Naive thymus-derived CD4-positive, alpha-beta T cell (primary cell): Measurements from ENCODE around the gene CALML6. TPM values are rescaled to one million over a fixed set of nuclear protein-coding genes. Genes with fewer than 3 reads are reported as not detected.

Experiments used
- ATAC-seq: fragments of 150-1000 bp; cut with Tn5 transposase; 2 replicates; pipeline ENCODE4 v1.10.0; 2021; ENCODE audit warnings: mild to moderate bottlenecking, moderate library complexity
- CTCF ChIA-PET: fragments of 350-600 bp; sonication (Branson Sonifier 250); formaldehyde crosslinking; loops from one replicate; lab custom pipeline; 2021; ENCODE audit warnings: antibody characterized with exemption; lab: Charles Lee
- POLR2A ChIA-PET: fragments of 350-600 bp; sonication (Branson Sonifier 250); formaldehyde crosslinking; loops from one replicate; lab custom pipeline; 2021; ENCODE audit warnings: antibody characterized with exemption, inconsistent platforms; lab: Charles Lee
- DNase-seq, 9 donors: peaks; one replicate each; pipeline versions ENCODE4 v3.0.0 to v3.0.0-alpha.2; 2020 to 2022; ENCODE audit warnings: mixed read lengths in 1 of 9
- H3K27ac ChIP-seq: one replicate; pipeline ENCODE4 v1.7.0; 2013; ENCODE audit warnings: mild to moderate bottlenecking, low read depth, low read length, moderate library complexity
- H3K27me3 ChIP-seq, 2 donors: one replicate each; pipeline ENCODE4 v1.7.0; 2013; ENCODE audit warnings: low read length in 2 of 2, mild to moderate bottlenecking in 2 of 2, moderate library complexity in 2 of 2; ENCODE audit not compliant: control insufficient read depth in 2 of 2, insufficient read depth in 2 of 2
- H3K36me3 ChIP-seq, 3 experiments: 1 replicate in 2 of 3; 2 replicates in 1 of 3; pipeline ENCODE4 v1.7.0; 2013; ENCODE audit warnings: low read length in 3 of 3, mild to moderate bottlenecking in 3 of 3, moderate library complexity in 1 of 3; ENCODE audit not compliant: insufficient read depth in 3 of 3, control insufficient read depth in 2 of 3
- H3K4me1 ChIP-seq, 2 donors: one replicate each; pipeline ENCODE4 v1.7.0; 2013; ENCODE audit warnings: low read length in 2 of 2, mild to moderate bottlenecking in 2 of 2, moderate library complexity in 1 of 2; ENCODE audit not compliant: control insufficient read depth in 2 of 2, insufficient read depth in 2 of 2
- H3K4me3 ChIP-seq: 2 replicates; pipeline ENCODE4 v1.7.0; 2013; ENCODE audit warnings: mild to moderate bottlenecking, low read length
- H3K9me3 ChIP-seq, 3 experiments: 1 replicate in 2 of 3; 2 replicates in 1 of 3; pipeline ENCODE4 v1.7.0; 2013; ENCODE audit warnings: low read length in 3 of 3; ENCODE audit not compliant: control insufficient read depth in 2 of 3
- H3K27ac Mint-ChIP-seq, 9 donors: one replicate each; pipeline ENCODE4 v1.8.0; 2020 to 2022; ENCODE audit warnings: mixed read lengths in 9 of 9, mild to moderate bottlenecking in 8 of 9, moderate library complexity in 5 of 9, inconsistent platforms in 2 of 9
- H3K27me3 Mint-ChIP-seq, 5 donors: one replicate each; pipeline ENCODE4 v1.8.0; 2021 to 2022; ENCODE audit warnings: mixed read lengths in 5 of 5, mild to moderate bottlenecking in 1 of 5
- H3K36me3 Mint-ChIP-seq, 5 donors: one replicate each; pipeline ENCODE4 v1.8.0; 2020 to 2022; ENCODE audit warnings: mixed read lengths in 5 of 5, mild to moderate bottlenecking in 3 of 5, inconsistent platforms in 1 of 5
- H3K4me1 Mint-ChIP-seq, 7 donors: one replicate each; pipeline ENCODE4 v1.8.0; 2020 to 2022; ENCODE audit warnings: mixed read lengths in 7 of 7, mild to moderate bottlenecking in 3 of 7, inconsistent platforms in 1 of 7
- H3K4me3 Mint-ChIP-seq, 10 donors: one replicate each; pipeline ENCODE4 v1.8.0; 2020 to 2022; ENCODE audit warnings: mild to moderate bottlenecking in 10 of 10, mixed read lengths in 10 of 10, moderate library complexity in 6 of 10, inconsistent platforms in 2 of 10
- H3K9me3 Mint-ChIP-seq, 11 donors: one replicate each; pipeline ENCODE4 v1.8.0; 2020 to 2022; ENCODE audit warnings: mixed read lengths in 11 of 11, mild to moderate bottlenecking in 4 of 11, inconsistent platforms in 1 of 11, moderate library complexity in 1 of 11
- intact Hi-C, 2 donors: fragments of 100-400 bp; cut with micrococcal nuclease; formaldehyde crosslinking; loops; one replicate each; pipeline ENCODE4 v1.15.1; 2023
- polyA plus RNA-seq, 2 donors: library from polyadenylated mRNA; unstranded; fragments of 300-500 nt; fragmentation: Illumina TruSeq; gene quantifications; one replicate each; pipeline ENCODE4 v1.2.3, GENCODE V29; 2021
- total RNA-seq, 6 experiments: library from RNA in 5 of 6; stranded (reverse) in 5 of 6; gene quantifications; 1 replicate in 5 of 6; 2 replicates in 1 of 6; pipeline ENCODE4 v1.2.3 and lab custom pipeline; 2021 to 2026

The CALML6 gene
- total and polyA plus RNA-seq, 7 experiments from 2014 or later, result 0.94 to 2.5 (median 1.4) TPM; not detected in 3

DNA sequence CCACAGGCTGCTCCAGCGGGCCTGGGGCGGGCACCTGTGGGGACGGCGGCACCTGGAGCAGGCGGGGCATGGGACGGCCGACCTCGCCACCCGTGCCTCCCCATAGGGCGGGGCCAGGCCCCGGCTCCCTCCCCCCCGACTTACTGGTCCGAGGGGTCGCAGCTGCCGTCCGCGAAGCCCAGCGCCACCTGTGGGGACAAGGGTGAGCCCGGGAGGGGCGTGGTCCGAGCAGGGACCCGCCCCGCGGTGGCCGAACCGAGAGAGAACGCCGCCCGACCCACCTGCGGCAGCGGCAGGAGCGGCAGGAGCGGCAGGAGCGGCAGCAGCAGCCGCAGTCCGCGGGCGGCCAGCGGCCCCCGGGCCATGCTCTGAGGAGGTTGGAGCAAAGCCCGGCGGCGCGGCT, 3.8 kb downstream of the CALML6 start, which contains the start of gene TMEM52:
TSS of gene TMEM52 (minus strand) at position 379 of the 403 bp plus-strand sequence. CDS start at position 365, 14 bp downstream.
- Histone ChIP-seq H3K27ac (peak within 1 kb of the TSS; percentile 58), H3K4me1 (peaks cover 7 to 16% of the 10 kb centered on the region in 2 donors), H3K27me3 (no peaks in the 10 kb centered on the region), H3K36me3 (no peaks in the 10 kb centered on the region), H3K4me3 (peak within 1 kb of the TSS; percentile 61), H3K9me3 (no peaks in the 10 kb centered on the region)
- no peak for DNase-seq
- H3K4me1 Mint-ChIP-seq, result peaks cover 0 to 7% (median 0%) of the 10 kb centered on the region in 7 donors
- ChIA-PET CTCF (no interaction called here), POLR2A (no interaction called here)
- peak within 1 kb of the TSS; percentile 52 to 79 (median 68) for H3K4me3 Mint-ChIP-seq
- no peaks in the 10 kb centered on the region for H3K9me3 Mint-ChIP-seq
- no peaks in the 10 kb centered on the region for H3K36me3 Mint-ChIP-seq
- ATAC-seq, result peak; percentile 6
- H3K27me3 Mint-ChIP-seq, result peaks cover 0 to 4% (median 0%) of the 10 kb centered on the region in 5 donors
- intact Hi-C loops, result loop anchor here (1.0 to 10.0 kb wide), 10 partner anchors 10 to 803 kb away; partner anchors contain the start of genes GNB1 (in 2 of the 2), C1orf159 (in 1 of the 2), PANK4 (in 1 of the 2) and PRKCZ (in 1 of the 2)
- H3K27ac Mint-ChIP-seq, result peak within 1 kb of the TSS in 8 of 9 donors; percentile 51 to 89 (median 82)

DNA sequence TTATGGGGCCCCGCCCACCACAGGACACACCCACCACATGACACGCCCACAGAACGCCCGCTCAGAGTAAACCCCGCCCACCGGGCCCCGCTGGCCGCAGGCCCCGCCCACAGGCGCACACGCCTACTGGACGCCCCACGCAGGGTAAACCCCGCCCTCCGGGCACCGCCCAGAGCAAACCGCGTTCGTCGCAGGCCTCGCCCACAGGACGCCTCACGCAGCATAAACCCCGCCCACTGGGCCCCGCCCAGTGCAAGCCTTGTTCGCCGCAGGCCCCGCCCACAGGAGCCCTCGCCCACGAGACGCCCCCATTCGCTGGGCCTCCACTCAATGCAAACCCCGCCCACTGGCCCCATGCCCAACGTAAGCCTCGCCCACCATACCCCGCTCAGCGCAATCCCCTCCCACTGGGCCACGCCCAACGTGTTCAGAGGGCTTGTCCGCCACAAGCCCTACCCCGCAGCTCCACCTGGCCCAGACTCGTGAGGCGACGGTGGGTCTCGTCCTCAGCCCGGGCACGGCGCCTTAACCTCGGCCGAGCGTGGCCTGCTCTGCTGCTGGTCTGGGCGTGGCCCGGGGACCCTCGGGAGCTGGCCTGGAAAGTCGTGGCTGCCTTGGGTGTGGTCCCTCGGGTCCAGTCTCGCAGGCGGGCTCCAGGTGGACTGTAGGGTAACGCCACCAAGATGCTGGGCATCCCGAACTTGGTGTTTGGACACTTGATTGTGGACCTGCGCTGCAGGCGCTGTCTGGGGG, 4.4 kb downstream of the CALML6 start:
- ChIA-PET POLR2A (interaction anchor here (1.1 kb wide), 1 partner anchor 11 kb away, joined by 3 read pairs; no protein-coding TSS in a partner anchor), CTCF (no interaction called here)
- DNase-seq (peak; percentile 99 to 100 (median 100)), ATAC-seq (peak; percentile 95)
- Mint-ChIP-seq H3K9me3 (no peaks in the 10 kb centered on the region), H3K27me3 (peaks cover 0 to 4% (median 0%) of the 10 kb centered on the region in 5 donors), H3K27ac (peak overlapping the region in 8 of 9 donors; percentile 51 to 89 (median 82)), H3K4me1 (peaks cover 0 to 7% (median 0%) of the 10 kb centered on the region in 7 donors), H3K4me3 (peak overlapping the region; percentile 52 to 79 (median 68)), H3K36me3 (no peaks in the 10 kb centered on the region)
- H3K4me3 ChIP-seq, result peak overlapping the region; percentile 61
- H3K9me3 ChIP-seq, result no peaks in the 10 kb centered on the region
- H3K27ac ChIP-seq, result peak overlapping the region; percentile 58
- intact Hi-C loops, result loop anchor here (1.0 to 10.0 kb wide), 10 partner anchors 10 to 803 kb away; partner anchors contain the start of genes GNB1 (in 2 of the 2), C1orf159 (in 1 of the 2), PANK4 (in 1 of the 2) and PRKCZ (in 1 of the 2)
- peaks cover 7 to 16% of the 10 kb centered on the region in 2 donors for H3K4me1 ChIP-seq
- H3K27me3 ChIP-seq, result no peaks in the 10 kb centered on the region
- no peaks in the 10 kb centered on the region for H3K36me3 ChIP-seq

DNA sequence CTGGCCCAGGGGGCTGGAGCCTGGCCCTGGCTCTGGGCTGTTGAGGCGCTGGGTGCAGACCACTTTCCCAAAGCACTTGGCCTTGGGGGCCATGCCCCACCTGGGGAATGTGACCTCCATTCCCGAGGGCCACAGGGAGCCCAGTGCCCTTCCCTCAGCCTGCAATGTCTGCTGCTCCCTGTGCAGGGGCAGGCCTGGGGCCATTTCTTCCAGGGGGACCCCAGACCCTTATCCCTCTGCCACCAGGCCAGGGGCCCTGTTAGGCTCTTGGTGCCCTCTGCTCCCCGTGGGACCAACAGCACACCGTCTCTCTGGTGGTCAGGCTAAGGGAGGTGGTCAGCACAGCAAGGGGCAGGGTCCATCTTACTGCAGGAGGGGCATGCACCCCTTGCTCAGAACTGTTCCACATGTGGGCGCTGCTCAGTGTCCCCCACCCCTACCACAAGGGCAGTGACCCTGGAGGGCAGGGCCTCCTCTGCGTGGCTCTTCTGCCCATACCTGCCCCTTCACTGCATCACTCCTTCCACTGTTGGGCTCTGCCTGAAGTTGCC, 5.1 kb downstream of the CALML6 start:
- no peaks in the 10 kb centered on the region for H3K9me3 ChIP-seq
- peaks cover 7 to 16% of the 10 kb centered on the region in 2 donors for H3K4me1 ChIP-seq
- peaks cover 0 to 4% (median 0%) of the 10 kb centered on the region in 5 donors for H3K27me3 Mint-ChIP-seq
- ChIA-PET POLR2A (interaction anchor here (1.0 to 1.1 kb wide), 2 partner anchors 10 to 12 kb away, joined by 3 read pairs; no protein-coding TSS in a partner anchor), CTCF (no interaction called here)
- no peaks in the 10 kb centered on the region for H3K36me3 ChIP-seq
- H3K36me3 Mint-ChIP-seq, result no peaks in the 10 kb centered on the region
- intact Hi-C loops, result no loop called here
- peaks cover 0 to 7% (median 0%) of the 10 kb centered on the region in 7 donors for H3K4me1 Mint-ChIP-seq
- H3K27ac ChIP-seq, result peak overlapping the region; percentile 56
- no peaks in the 10 kb centered on the region for H3K27me3 ChIP-seq
- ATAC-seq (no peak), DNase-seq (no peak)
- H3K9me3 Mint-ChIP-seq, result no peaks in the 10 kb centered on the region
- no peak overlapping the region for H3K4me3 ChIP-seq
- H3K4me3 Mint-ChIP-seq, result peak overlapping the region in 4 of 10 donors; percentile 14 to 78 (median 44)
- peak overlapping the region in 6 of 9 donors; percentile 13 to 81 (median 54) for H3K27ac Mint-ChIP-seq

DNA sequence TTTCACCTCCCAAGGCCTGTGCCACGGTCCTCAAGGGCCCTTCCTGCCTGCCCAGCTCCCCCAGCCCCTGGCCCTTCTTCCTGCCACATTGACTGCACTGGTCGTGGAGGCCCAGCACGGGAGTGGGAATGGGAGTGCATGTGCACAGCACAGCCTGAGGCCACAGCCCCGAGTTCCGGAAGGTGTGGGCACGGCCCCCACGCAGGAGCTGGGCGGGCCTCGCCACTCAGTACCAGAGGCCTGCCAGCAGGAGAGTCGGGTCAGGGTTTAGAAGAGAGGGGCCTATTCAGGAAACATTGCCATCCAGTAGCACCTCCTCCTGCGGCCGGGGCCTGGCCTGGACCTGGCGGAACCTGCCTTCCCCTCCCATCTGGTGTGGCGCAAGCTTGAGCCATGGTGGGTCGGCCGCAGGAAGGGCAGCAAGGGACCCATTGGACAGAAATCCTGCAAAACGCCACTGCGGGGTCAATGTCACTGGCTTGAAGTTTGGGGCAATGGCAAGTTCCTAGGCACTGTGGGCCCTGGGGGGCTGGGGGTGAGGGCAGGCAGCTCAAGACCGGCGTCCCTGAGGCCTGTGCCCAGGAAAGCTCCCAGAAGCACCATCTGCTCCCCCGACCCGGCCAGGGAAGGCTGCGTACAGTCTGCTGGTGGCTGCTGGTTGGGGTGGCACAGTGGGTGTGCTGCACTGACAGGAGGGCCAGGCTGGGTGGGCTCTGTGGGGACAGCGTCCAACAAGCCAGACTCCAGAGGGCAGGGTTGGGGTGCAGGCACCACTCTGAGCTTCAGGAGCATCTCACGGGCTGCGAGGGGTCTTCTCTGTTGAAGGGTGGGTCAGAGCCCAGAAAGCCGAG, 5.8 kb downstream of the CALML6 start:
- Histone ChIP-seq H3K4me1 (peaks cover 7 to 16% of the 10 kb centered on the region in 2 donors), H3K27me3 (no peaks in the 10 kb centered on the region), H3K27ac (no peak overlapping the region), H3K4me3 (no peak overlapping the region), H3K9me3 (no peaks in the 10 kb centered on the region), H3K36me3 (no peaks in the 10 kb centered on the region)
- no peaks in the 10 kb centered on the region for H3K9me3 Mint-ChIP-seq
- intact Hi-C loops, result no loop called here
- DNase-seq (no peak), ATAC-seq (no peak)
- H3K4me3 Mint-ChIP-seq, result peak overlapping the region in 3 of 10 donors; percentile 14 to 55 (median 39)
- no peaks in the 10 kb centered on the region for H3K36me3 Mint-ChIP-seq
- peak overlapping the region in 4 of 9 donors; percentile 13 to 81 (median 60) for H3K27ac Mint-ChIP-seq
- H3K27me3 Mint-ChIP-seq, result peaks cover 0 to 4% (median 0%) of the 10 kb centered on the region in 5 donors
- ChIA-PET CTCF (no interaction called here), POLR2A (interaction anchor here (1.0 kb wide), 1 partner anchor 11 kb away, joined by 3 read pairs; no protein-coding TSS in a partner anchor)
- H3K4me1 Mint-ChIP-seq, result peaks cover 0 to 7% (median 0%) of the 10 kb centered on the region in 7 donors

DNA sequence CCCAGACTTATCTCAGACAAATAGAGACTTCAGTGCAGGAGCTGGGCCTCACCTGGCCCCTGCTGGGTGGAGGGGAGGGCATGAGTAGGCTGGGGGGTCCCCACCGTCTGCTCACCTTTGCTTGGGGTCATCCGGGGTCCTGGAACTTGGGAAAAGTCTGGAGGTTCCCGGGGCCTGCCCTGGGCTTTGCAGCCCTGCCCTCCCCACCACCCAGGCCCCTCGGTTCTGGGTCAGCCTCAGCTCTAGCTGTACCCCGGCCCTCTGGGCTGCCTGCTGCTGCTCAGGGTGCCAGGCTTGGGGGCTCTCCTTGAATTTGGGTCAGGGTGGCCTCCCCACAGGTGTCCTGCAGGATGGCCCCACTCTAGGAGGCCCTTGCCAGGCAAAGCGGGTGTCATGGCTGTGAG, 6.4 kb downstream of the CALML6 start:
- H3K36me3 ChIP-seq, result no peaks in the 10 kb centered on the region
- H3K27ac Mint-ChIP-seq, result no peak overlapping the region
- H3K36me3 Mint-ChIP-seq, result no peaks in the 10 kb centered on the region
- H3K4me3 Mint-ChIP-seq, result no peak overlapping the region
- no peaks in the 10 kb centered on the region for H3K9me3 ChIP-seq
- no peak overlapping the region for H3K27ac ChIP-seq
- intact Hi-C loops, result no loop called here
- H3K27me3 ChIP-seq, result no peaks in the 10 kb centered on the region
- ATAC-seq (no peak), DNase-seq (no peak)
- no peaks in the 10 kb centered on the region for H3K9me3 Mint-ChIP-seq
- ChIA-PET CTCF (no interaction called here), POLR2A (no interaction called here)
- peaks cover 0 to 4% (median 0%) of the 10 kb centered on the region in 5 donors for H3K27me3 Mint-ChIP-seq
- H3K4me1 Mint-ChIP-seq, result peaks cover 0 to 7% (median 0%) of the 10 kb centered on the region in 7 donors
- no peak overlapping the region for H3K4me3 ChIP-seq
- peaks cover 7 to 16% of the 10 kb centered on the region in 2 donors for H3K4me1 ChIP-seq
